Measurements from ENCODE around the gene XRCC3. TPM values are rescaled to one million over a fixed set of nuclear protein-coding genes. Genes with fewer than 3 reads are reported as not detected.

The XRCC3 gene
- total and polyA plus RNA-seq, 4 donors, result 1.7 to 14.1 (median 2.8) TPM

GRCh38 chr14:103688906-103689902 is 26.0 kb downstream of the XRCC3 start (continued):
- TF ChIP-seq CTCF (IDR thresholded peaks at IDR 0.05; ENCODE audit: low read depth, low read length, missing input control) (no peak), RAD21 (IDR thresholded peaks at IDR 0.05) (no peak), GABPA (IDR thresholded peaks at IDR 0.05 in 1 of 2, conservative IDR thresholded peaks at IDR 0.05 in 1 of 2) (no peak), SP1 (IDR thresholded peaks at IDR 0.05) (no peak)

GRCh38 chr14:103688441-103688840 is 26.8 kb downstream of the XRCC3 start:
- DNase-seq (ENCODE audit: low spot score), result no peak
- Histone ChIP-seq H3K4me3 (ENCODE audit: low read depth in 1 of 3, low read length in 3 of 3) (no peak overlapping the region), H3K9ac (ENCODE audit: low read depth in 1 of 2, low read length in 2 of 2) (no peak overlapping the region), H3K27ac (ENCODE audit: low read depth in 1 of 2, low read length in 2 of 2) (no peak overlapping the region), H3K9me3 (ENCODE audit: control insufficient read depth in 4 of 4, low read length in 3 of 4) (no peaks in the 10 kb centered on the region), H3K36me3 (ENCODE audit: control insufficient read depth in 4 of 4, insufficient read depth in 3 of 4, low read depth in 1 of 4, low read length in 3 of 4) (peaks cover 18 to 40% (median 32%) of the 10 kb centered on the region in 4 donors), H3K27me3 (ENCODE audit: control insufficient read depth in 4 of 4, insufficient read depth in 4 of 4, low read length in 3 of 4) (no peaks in the 10 kb centered on the region), H3K4me1 (ENCODE audit: control insufficient read depth in 4 of 4, insufficient read depth in 4 of 4, low read length in 3 of 4) (no peaks in the 10 kb centered on the region)
- 91% methylated on average over 5 of the region's 5 CpGs for WGBS
- TF ChIP-seq JUND (IDR thresholded peaks at IDR 0.05) (no peak), RXRA (IDR thresholded peaks at IDR 0.05) (no peak), ATF3 (IDR thresholded peaks at IDR 0.05) (no peak), FOXA2 (IDR thresholded peaks at IDR 0.05) (no peak), HNF4G (IDR thresholded peaks at IDR 0.05) (no peak), FOXA1 (IDR thresholded peaks at IDR 0.05) (no peak), TAF1 (conservative IDR thresholded peaks at IDR 0.05) (no peak), REST (IDR thresholded peaks at IDR 0.05) (no peak), RAD21 (IDR thresholded peaks at IDR 0.05) (no peak), SP1 (IDR thresholded peaks at IDR 0.05) (no peak), CTCF (IDR thresholded peaks at IDR 0.05; ENCODE audit: low read depth, low read length, missing input control) (no peak), NR2F2 (IDR thresholded peaks at IDR 0.05) (no peak), HNF4A (conservative IDR thresholded peaks at IDR 0.05) (no peak), YY1 (IDR thresholded peaks at IDR 0.05) (no peak), MAX (IDR thresholded peaks at IDR 0.05) (no peak), GABPA (IDR thresholded peaks at IDR 0.05 in 1 of 2, conservative IDR thresholded peaks at IDR 0.05 in 1 of 2) (no peak), EGR1 (IDR thresholded peaks at IDR 0.05; ENCODE audit: low read depth in 2 of 2) (no peak), ZBTB33 (IDR thresholded peaks at IDR 0.05) (no peak)

Data from liver (tissue), 9 donors.